Measurements from ENCODE around the gene MAP2K6.

The MAP2K6 gene

DNA sequence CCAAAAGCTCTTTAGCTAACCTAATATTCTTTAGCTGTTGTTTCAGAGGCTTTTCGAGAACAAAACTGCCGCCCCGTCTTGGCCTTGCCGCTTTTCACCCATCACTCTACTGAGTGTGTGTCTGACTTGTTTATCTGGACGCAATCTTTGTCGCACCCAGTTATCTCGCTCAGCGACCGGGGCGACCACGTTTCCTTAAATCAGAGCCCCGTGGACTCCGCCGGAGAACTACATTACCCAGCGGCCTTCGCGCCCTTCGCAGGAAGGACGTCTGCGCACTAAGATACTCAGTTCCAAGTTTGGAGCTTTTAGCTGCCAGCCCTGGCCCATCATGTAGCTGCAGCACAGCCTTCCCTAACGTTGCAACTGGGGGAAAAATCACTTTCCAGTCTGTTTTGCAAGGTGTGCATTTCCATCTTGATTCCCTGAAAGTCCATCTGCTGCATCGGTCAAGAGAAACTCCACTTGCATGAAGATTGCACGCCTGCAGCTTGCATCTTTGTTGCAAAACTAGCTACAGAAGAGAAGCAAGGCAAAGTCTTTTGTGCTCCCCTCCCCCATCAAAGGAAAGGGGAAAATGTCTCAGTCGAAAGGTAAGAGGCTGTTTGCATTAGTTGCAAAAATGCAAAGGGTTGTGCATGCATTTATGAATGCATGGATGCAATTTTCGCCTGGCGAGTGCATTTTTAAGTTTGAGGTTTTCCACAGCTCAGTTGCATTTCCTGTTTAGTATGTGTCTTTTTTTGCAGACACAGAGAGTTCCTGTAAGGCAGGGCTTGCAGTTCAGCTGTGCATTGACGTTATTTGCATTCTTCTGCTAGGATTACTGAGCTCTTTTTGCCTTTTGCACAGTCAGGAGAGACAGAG, at the start of gene MAP2K6:
Gene MAP2K6 (plus strand): TSS at position 290 of the 867 bp plus-strand sequence. CDS start 288 bp downstream, at position 578.
- DNase-seq: peak; percentile 13

GRCh38 chr17:69367298-69367697, 47.2 kb upstream of the MAP2K6 start:
- DNase-seq: no peak

DNA sequence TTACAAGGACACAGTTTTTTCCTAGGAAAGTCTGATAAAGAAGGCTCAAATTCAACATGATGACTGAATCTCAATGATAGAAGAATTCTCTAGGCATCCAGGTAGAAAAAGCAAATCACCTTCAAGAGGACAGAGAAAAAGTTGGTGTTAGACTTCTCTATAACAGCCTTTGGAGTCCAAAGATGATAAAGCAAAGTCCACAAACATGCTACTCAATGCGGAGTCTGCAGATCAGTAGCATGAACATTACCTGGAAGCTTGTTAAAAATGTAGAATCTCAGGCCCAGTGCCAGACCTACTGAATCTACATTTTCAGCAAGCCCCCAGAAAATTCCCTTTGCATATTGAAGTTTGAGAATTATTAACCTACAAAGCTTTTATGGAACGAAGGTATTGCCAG, 41.4 kb upstream of the MAP2K6 start:
- no peak for DNase-seq

GRCh38 chr17:69375229-69375628, 39.3 kb upstream of the MAP2K6 start:
- no peak for DNase-seq

- DNase-seq: no peak
Measured at GRCh38 chr17:69388822-69389442, 25.6 kb upstream of the MAP2K6 start.

DNA sequence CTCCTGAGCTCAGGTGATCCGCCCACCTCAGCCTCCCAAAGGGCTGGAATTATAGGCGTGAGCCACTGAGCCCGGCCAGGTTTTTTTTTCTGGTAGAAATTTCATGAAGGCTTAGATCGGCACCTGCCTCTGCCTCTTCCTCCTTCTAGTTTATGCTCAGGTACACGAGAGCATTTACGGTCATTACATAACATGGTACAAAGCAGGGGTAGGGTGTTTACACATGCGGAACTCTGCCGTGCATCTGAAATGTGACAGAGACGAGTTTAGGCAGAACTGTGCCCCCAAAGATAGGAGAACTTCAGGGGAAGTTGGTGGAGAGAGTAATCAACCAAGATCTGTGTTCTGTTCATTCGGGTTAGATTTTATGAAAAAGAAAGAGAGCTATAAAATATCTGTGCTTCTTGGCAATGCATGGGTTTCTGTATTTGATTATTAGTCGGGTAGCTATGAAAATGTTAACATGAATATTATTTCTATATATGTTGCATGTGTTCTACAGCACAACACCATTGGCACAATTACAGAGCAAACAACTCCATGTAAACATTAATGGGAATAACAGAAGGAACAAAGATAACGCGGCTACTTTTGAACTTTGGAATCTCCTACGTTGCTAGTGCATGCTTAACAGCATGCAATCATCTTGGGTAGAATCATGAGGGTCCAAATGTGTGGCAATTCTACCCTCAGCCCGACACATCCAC, 23.5 kb upstream of the MAP2K6 start:
- no peak for DNase-seq

DNA sequence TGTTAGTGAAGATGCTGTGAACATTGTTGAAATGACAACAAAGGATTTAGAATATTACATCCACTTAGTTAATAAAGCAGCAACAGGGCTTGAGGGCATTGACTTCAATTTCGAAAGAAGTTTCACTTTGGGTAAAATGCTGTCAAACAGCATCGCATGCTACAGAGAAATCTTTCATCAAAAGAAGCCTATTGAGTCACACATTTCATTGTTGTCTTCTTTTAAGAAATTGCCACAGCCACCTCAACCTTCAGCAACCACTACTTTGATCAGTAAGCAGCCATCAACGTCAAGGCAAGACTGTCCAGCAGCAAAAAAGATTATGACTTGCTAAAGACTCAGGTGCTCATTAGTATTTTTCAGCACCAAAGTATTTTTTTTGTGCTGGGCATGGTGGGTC, 13.2 kb upstream of the MAP2K6 start:
- no peak for DNase-seq

DNA sequence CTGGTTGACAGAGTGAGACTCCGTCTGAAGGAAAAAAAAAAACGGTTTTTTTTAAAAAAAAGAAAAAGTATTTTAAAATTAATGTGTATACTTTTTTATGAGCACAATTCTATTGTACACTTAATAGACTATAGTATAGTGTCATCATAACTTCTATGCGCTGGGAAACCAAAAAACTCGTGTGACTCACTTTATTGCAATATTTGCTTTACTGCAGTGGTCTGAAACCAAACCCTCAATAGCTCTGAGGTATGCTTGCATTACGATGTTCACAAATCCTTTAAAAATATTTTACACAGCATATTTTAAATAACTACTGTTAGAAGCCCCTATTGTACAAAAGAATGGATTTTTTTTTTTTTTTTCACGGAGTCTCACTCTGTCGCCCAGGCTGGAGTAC, 12.4 kb upstream of the MAP2K6 start:
- DNase-seq: no peak

DNA sequence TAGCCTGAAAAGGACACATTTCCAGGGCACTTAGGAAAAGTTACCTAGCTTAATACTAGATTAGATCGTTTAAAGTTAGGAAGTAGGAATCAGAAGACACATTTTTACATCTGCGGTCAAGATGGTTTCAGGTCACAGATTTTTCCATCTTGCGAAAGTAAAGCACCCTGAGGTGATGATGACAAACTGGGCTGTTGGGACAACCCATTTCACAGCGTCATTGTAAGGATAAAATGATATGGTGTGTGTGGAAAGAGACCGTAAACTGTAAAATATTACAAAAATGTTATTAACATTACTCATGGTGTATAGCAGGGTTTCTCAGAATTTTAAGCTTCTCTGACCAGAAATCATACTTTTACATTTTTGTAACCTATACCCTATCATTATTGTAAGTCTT, 10.1 kb upstream of the MAP2K6 start:
- no peak for DNase-seq

DNA sequence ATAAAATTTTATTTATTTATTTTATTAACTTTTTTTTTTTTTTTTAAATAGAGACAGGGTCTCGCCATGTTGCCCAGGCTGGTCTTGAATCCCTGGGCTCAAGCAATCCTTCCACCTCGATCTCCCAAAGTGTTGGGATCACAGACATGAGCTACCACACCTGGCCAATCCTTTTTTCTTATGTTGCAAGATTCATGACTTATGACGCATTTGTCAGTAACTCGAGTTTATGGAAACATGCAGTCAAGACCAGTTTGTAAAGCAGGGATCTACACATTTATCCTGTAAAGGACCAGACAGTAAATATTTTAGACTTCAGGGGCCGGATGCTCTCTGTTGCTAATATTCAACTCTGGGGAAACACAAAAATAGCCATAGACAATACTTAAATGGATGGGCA, 9.4 kb upstream of the MAP2K6 start:
- no peak for DNase-seq

- no peak for DNase-seq
Measured at GRCh38 chr17:69406941-69407340, 7.6 kb upstream of the MAP2K6 start.

GRCh38 chr17:69407759-69408158, 6.7 kb upstream of the MAP2K6 start:
- no peak for DNase-seq

DNA sequence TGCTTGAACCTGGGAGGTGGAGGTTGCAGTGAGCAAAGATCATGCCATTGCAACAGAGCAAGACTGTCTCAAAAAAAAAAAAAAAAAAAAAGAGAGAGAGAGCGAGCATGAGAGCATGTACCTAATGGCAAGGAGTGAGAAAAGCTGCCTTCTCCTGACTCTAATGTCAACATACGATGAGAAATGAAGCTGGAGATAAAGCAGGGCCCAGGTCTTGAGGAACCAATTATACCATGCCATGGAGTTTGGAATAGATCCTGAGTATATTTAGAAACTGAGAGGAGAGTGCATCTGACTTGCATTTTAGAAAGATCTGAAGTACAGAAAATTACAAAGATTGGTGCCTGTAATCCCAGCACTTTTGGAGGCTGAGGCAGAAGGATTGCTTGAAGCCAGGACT, 3.8 kb upstream of the MAP2K6 start:
- DNase-seq: no peak

DNA sequence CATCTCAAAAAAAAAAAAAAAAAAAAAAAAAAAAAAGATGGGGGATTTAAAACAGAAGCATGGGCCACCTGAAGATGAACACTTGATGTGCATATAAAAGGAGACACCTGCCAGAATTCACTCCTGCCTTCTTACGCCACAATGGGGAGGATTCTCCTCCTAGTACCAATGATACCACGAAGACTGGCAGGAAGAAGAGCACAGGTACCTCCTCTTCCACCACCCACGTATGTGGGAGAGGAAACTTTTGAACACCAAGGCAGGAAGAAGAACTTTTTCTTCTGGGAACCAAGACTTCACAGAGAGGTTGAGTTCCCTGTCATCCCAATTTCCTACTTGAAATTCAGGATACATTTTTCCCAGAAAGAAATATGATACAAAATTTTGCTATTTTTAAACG, 2.7 kb upstream of the MAP2K6 start:
- no peak for DNase-seq

GRCh38 chr17:69412251-69412671, 2.2 kb upstream of the MAP2K6 start:
- DNase-seq: no peak

- no peak for DNase-seq
Measured at GRCh38 chr17:69415431-69415830, 934 bp downstream of the MAP2K6 start.

DNA sequence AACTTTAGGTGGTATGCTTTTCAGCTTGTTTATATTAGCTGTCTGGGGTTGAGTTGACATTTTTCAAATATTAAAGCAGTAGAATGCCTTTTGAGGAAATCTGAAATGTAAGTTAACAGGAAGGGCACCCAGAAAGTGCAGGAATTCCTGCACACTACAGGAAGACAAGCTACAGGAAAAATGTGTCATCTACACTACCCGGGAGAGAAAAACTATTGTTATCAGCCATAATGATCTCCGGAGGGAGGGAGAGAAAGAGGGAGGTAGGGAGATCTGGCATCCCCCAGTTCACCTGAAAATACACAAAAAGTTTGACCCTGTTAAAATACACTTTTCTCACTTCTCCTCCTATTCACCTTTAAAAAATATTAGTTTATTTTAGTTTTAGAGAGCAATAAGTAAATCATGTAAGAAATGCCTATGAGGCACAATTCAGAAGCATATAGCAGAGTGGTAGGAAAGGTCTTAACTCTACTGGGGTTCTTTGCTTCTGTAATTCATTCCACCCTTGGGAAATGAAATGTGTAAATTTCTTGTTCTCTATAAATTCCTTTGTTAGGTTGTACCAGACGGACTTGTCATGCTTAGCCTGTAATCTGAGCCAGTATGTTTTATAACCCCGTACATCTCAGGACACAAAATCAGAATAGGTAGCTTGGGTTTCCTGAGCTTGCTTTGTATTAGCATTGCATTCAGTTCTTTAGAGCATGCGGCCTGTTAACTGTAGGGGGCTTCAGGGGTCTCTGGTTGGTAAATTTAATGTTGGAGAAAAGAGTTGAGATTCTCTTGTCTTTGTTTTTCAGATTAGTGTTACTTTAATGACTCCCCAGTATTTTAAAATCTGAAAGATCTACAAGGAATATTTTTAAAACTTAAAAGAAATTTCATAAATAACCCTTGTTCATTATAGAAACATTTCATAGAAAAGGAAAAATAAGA, 3.3 kb downstream of the MAP2K6 start:
- DNase-seq: no peak

DNA sequence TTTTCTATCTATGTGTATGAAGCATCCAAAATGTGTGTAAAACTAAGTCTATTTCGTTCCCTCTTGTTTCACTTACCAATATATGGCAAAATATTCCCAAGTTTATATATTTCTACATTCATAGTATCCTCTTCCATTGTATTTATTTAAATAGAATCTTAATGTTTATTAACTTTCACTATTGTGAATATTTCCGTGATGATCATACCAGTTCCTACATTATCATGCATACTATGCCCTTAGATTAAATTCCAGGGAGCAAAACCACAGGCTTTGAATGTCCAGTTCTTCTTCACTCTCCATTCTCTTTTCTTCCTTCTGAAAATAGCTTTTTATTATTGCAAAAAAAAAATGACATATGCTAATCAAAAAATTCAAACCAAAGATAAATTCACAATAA, 4.0 kb downstream of the MAP2K6 start:
- no peak for DNase-seq

DNA sequence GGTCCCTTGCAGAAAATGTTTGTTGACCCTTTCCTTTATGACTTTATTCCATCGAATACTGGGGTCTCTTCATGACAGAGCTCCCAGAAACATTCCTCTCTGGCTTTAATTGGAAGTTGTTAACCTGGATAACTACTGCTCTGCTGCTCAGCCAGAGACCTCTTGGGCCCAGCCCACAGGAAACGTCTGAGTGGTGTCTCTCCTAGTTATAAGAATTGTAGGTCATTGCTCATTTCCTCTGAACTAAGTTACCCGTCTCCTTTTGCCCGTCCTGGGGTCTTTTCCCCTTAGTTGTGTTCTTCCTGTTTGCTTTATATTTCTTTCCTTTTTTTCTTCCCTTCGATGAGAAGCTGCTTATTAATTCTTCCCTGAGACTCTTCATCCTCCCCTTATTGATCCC, 9.0 kb downstream of the MAP2K6 start:
- no peak for DNase-seq

GRCh38 chr17:69424287-69425041, 10.0 kb downstream of the MAP2K6 start:
- no peak for DNase-seq

GRCh38 chr17:69425978-69426377, 11.5 kb downstream of the MAP2K6 start:
- no peak for DNase-seq

Data from GOT3 (cell line).